Measurements from ENCODE around the gene CRYZ.
"Not testable (repeated sequence)": the region's sequence is repeated elsewhere in the genome, so short reads cannot be mapped to it uniquely, and the experiment has no call there.

The CRYZ gene

GRCh38 chr1:74732960-74733603 is at the start of gene CRYZ, which contains the start of gene TYW3:
TSS of gene CRYZ (minus strand) at chr1:74733050. CDS start at chr1:74724821, 8,229 bp downstream.
TSS of gene TYW3 (plus strand) at chr1:74733152. CDS start at chr1:74733245, 93 bp downstream.
- DNase-seq (ENCODE audit: low read depth in 2 of 2), result peak; percentile 58 to 75

GRCh38 chr1:74780594-74780993 is 47.7 kb upstream of the CRYZ start:
- DNase-seq (ENCODE audit: low read depth in 2 of 2), result no peak

GRCh38 chr1:74779750-74780149 is 46.9 kb upstream of the CRYZ start:
- DNase-seq (ENCODE audit: low read depth in 2 of 2), result no peak

GRCh38 chr1:74777525-74777924 is 44.7 kb upstream of the CRYZ start:
- no peak for DNase-seq (ENCODE audit: low read depth in 2 of 2)

GRCh38 chr1:74775735-74776134 is 42.9 kb upstream of the CRYZ start:
- no peak for DNase-seq (ENCODE audit: low read depth in 2 of 2)

GRCh38 chr1:74773582-74773981 is 40.7 kb upstream of the CRYZ start:
- DNase-seq (ENCODE audit: low read depth in 2 of 2), result no peak

- no peak for DNase-seq (ENCODE audit: low read depth in 2 of 2)
Observed at GRCh38 chr1:74772945-74773344, 40.1 kb upstream of the CRYZ start.

GRCh38 chr1:74771913-74772515 is 39.2 kb upstream of the CRYZ start:
- no peak for DNase-seq (ENCODE audit: low read depth in 2 of 2)

GRCh38 chr1:74767490-74767889 is 34.6 kb upstream of the CRYZ start:
- DNase-seq (ENCODE audit: low read depth in 2 of 2), result no peak

- DNase-seq (ENCODE audit: low read depth in 2 of 2), result no peak
Observed at GRCh38 chr1:74766579-74766978, 33.7 kb upstream of the CRYZ start.

- DNase-seq (ENCODE audit: low read depth in 2 of 2), result no peak
Observed at GRCh38 chr1:74763807-74764206, 31.0 kb upstream of the CRYZ start.

GRCh38 chr1:74756650-74757049 is 23.8 kb upstream of the CRYZ start:
- not testable (repeated sequence) for DNase-seq (ENCODE audit: low read depth in 2 of 2)

GRCh38 chr1:74755475-74755874 is 22.6 kb upstream of the CRYZ start:
- DNase-seq (ENCODE audit: low read depth in 2 of 2), result no peak

GRCh38 chr1:74753104-74753503 is 20.3 kb upstream of the CRYZ start:
- no peak for DNase-seq (ENCODE audit: low read depth in 2 of 2)

GRCh38 chr1:74748960-74749359 is 16.1 kb upstream of the CRYZ start:
- DNase-seq (ENCODE audit: low read depth in 2 of 2), result no peak

GRCh38 chr1:74745247-74745646 is 12.4 kb upstream of the CRYZ start:
- not testable (repeated sequence) for DNase-seq (ENCODE audit: low read depth in 2 of 2)

GRCh38 chr1:74740307-74740980 is 7.6 kb upstream of the CRYZ start:
- DNase-seq (ENCODE audit: low read depth in 2 of 2), result not testable (repeated sequence)

- no peak for DNase-seq (ENCODE audit: low read depth in 2 of 2)
Observed at GRCh38 chr1:74737333-74737732, 4.5 kb upstream of the CRYZ start.

GRCh38 chr1:74733604-74734484 is 994 bp upstream of the CRYZ start:
- no peak for DNase-seq (ENCODE audit: low read depth in 2 of 2)

- DNase-seq (ENCODE audit: low read depth in 2 of 2), result peak in 1 of 2 donors; percentile 5
Observed at GRCh38 chr1:74732071-74732946, 541 bp downstream of the CRYZ start.

Data from stimulated activated CD8-positive, alpha-beta memory T cell treated with anti-CD3 and anti-CD28 coated beads, Interleukin-2, amount 100 ng/mL, for 48 hours (primary cell).